GM21381 (cell line): ENCODE results near the gene SLC23A3.

Source experiments
- ATAC-seq: cut with Tn5 transposase; IDR thresholded peaks from one replicate; pipeline ENCODE4 v1.9.1; 2021; ENCODE audit warnings: mild to moderate bottlenecking, moderate library complexity; ENCODE audit not compliant: unreplicated experiment

The SLC23A3 gene

GRCh38 chr2:219169930-219170654, at the start of gene SLC23A3:
TSS of gene SLC23A3 (minus strand) at chr2:219170029. CDS start at chr2:219169984, 45 bp downstream.
- no peak for ATAC-seq

- ATAC-seq, result peak; percentile 73
Observed at GRCh38 chr2:219218732-219219701, 49.2 kb upstream of the SLC23A3 start, which contains the start of gene ABCB6. TSS of gene ABCB6 (minus strand) at chr2:219218958. CDS start at chr2:219218673, 285 bp downstream.

GRCh38 chr2:219218217-219218731, 48.4 kb upstream of the SLC23A3 start:
- peak; percentile 30 for ATAC-seq

GRCh38 chr2:219216535-219216915, 46.7 kb upstream of the SLC23A3 start:
- no peak for ATAC-seq

GRCh38 chr2:219215871-219216534, 46.2 kb upstream of the SLC23A3 start:
- no peak for ATAC-seq

GRCh38 chr2:219214786-219215185, 45.0 kb upstream of the SLC23A3 start:
- no peak for ATAC-seq

- ATAC-seq, result no peak
Observed at GRCh38 chr2:219214141-219214540, 44.3 kb upstream of the SLC23A3 start.

GRCh38 chr2:219213486-219214071, 43.8 kb upstream of the SLC23A3 start:
- ATAC-seq, result no peak

GRCh38 chr2:219213026-219213415, 43.2 kb upstream of the SLC23A3 start:
- no peak for ATAC-seq

- no peak for ATAC-seq
Observed at GRCh38 chr2:219210886-219211362, 41.1 kb upstream of the SLC23A3 start.

GRCh38 chr2:219210196-219210885, 40.5 kb upstream of the SLC23A3 start:
- ATAC-seq, result no peak

- ATAC-seq, result no peak
Observed at GRCh38 chr2:219209236-219210195, 39.7 kb upstream of the SLC23A3 start.

GRCh38 chr2:219207884-219208740, 38.3 kb upstream of the SLC23A3 start:
- no peak for ATAC-seq

- ATAC-seq, result no peak
Observed at GRCh38 chr2:219207134-219207883, 37.5 kb upstream of the SLC23A3 start.

GRCh38 chr2:219206328-219207133, 36.7 kb upstream of the SLC23A3 start, which contains the start of gene ZFAND2B:
TSS of gene ZFAND2B (plus strand) at chr2:219206782. CDS start at chr2:219206988, 206 bp downstream.
- ATAC-seq, result peak; percentile 97

GRCh38 chr2:219205981-219206327, 36.1 kb upstream of the SLC23A3 start:
- ATAC-seq, result no peak
